ENCODE measurements around the gene CSGALNACT2.

DNA sequence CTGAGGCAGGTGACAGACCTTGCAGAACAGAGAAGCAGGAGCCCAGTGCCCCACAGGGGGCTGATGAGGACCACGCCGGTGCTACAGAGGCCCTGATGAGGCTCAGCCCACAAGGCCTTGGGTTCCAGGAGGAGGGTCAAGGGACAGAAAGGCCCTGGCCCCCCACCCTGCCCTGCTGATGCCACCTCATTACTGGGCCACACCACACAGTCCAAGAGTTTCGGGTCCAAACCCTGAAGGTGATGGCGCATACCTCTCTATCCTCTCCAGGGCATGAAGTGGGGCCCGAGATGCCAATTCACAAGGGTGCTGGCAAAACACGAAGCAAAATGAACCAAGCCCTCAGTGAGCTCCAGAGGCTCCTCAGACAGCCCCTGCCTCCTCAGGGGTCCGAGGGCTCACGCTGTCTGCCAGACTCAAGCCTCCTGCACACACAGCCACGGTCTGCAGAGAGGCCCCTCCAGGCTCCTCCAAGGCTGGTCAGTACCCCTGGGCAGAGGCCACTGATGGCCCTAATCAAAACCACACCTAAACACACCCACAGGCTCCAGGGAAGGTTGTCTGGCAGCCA lies 96.3 kb downstream of the CSGALNACT2 start:
- TF ChIP-seq, protein P1, sequence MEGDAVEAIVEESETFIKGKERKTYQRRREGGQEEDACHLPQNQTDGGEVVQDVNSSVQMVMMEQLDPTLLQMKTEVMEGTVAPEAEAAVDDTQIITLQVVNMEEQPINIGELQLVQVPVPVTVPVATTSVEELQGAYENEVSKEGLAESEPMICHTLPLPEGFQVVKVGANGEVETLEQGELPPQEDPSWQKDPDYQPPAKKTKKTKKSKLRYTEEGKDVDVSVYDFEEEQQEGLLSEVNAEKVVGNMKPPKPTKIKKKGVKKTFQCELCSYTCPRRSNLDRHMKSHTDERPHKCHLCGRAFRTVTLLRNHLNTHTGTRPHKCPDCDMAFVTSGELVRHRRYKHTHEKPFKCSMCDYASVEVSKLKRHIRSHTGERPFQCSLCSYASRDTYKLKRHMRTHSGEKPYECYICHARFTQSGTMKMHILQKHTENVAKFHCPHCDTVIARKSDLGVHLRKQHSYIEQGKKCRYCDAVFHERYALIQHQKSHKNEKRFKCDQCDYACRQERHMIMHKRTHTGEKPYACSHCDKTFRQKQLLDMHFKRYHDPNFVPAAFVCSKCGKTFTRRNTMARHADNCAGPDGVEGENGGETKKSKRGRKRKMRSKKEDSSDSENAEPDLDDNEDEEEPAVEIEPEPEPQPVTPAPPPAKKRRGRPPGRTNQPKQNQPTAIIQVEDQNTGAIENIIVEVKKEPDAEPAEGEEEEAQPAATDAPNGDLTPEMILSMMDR (IDR thresholded peaks at IDR 0.05; ENCODE audit: low read depth, low read length, missing input control), result no peak
- TF ChIP-seq, protein P2, sequence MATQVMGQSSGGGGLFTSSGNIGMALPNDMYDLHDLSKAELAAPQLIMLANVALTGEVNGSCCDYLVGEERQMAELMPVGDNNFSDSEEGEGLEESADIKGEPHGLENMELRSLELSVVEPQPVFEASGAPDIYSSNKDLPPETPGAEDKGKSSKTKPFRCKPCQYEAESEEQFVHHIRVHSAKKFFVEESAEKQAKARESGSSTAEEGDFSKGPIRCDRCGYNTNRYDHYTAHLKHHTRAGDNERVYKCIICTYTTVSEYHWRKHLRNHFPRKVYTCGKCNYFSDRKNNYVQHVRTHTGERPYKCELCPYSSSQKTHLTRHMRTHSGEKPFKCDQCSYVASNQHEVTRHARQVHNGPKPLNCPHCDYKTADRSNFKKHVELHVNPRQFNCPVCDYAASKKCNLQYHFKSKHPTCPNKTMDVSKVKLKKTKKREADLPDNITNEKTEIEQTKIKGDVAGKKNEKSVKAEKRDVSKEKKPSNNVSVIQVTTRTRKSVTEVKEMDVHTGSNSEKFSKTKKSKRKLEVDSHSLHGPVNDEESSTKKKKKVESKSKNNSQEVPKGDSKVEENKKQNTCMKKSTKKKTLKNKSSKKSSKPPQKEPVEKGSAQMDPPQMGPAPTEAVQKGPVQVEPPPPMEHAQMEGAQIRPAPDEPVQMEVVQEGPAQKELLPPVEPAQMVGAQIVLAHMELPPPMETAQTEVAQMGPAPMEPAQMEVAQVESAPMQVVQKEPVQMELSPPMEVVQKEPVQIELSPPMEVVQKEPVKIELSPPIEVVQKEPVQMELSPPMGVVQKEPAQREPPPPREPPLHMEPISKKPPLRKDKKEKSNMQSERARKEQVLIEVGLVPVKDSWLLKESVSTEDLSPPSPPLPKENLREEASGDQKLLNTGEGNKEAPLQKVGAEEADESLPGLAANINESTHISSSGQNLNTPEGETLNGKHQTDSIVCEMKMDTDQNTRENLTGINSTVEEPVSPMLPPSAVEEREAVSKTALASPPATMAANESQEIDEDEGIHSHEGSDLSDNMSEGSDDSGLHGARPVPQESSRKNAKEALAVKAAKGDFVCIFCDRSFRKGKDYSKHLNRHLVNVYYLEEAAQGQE (IDR thresholded peaks at IDR 0.05), result no peak
- TF ChIP-seq, protein P3, sequence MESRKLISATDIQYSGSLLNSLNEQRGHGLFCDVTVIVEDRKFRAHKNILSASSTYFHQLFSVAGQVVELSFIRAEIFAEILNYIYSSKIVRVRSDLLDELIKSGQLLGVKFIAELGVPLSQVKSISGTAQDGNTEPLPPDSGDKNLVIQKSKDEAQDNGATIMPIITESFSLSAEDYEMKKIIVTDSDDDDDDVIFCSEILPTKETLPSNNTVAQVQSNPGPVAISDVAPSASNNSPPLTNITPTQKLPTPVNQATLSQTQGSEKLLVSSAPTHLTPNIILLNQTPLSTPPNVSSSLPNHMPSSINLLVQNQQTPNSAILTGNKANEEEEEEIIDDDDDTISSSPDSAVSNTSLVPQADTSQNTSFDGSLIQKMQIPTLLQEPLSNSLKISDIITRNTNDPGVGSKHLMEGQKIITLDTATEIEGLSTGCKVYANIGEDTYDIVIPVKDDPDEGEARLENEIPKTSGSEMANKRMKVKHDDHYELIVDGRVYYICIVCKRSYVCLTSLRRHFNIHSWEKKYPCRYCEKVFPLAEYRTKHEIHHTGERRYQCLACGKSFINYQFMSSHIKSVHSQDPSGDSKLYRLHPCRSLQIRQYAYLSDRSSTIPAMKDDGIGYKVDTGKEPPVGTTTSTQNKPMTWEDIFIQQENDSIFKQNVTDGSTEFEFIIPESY (IDR thresholded peaks at IDR 0.05), result no peak
- TF ChIP-seq SP1 (IDR thresholded peaks at IDR 0.05) (no peak), TAF1 (conservative IDR thresholded peaks at IDR 0.05) (no peak), YY1 (IDR thresholded peaks at IDR 0.05) (no peak), RAD21 (IDR thresholded peaks at IDR 0.05) (no peak), EGR1 (IDR thresholded peaks at IDR 0.05; ENCODE audit: low read depth in 2 of 2) (no peak)
- TF ChIP-seq, protein P4, sequence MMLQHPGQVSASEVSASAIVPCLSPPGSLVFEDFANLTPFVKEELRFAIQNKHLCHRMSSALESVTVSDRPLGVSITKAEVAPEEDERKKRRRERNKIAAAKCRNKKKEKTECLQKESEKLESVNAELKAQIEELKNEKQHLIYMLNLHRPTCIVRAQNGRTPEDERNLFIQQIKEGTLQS (IDR thresholded peaks at IDR 0.05), result no peak
- TF ChIP-seq, protein P5, sequence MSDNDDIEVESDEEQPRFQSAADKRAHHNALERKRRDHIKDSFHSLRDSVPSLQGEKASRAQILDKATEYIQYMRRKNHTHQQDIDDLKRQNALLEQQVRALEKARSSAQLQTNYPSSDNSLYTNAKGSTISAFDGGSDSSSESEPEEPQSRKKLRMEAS (IDR thresholded peaks at IDR 0.05), result no peak
